K562 (cell line): ENCODE measurements around the gene TNFSF11. TPM values are rescaled to one million over a fixed set of nuclear protein-coding genes. Genes with fewer than 3 reads are reported as not detected.

Experiments
- ATAC-seq: fragments of 200-7000 bp; cut with Tn5 transposase; 3 replicates; pipeline ENCODE4 v1.9.1; 2020; ENCODE audit warnings: moderate library complexity
- BruUV-seq: library from RNA; stranded (reverse); fragments of 400-500 nt; replicated peaks from 2 replicates; lab custom pipeline; 2021; lab: Mats Ljungman, UMichigan
- CTCF ChIA-PET: fragments of 300-600 bp; formaldehyde crosslinking; extraction: SDS; loops from one replicate; lab custom pipeline; 2021; ENCODE audit warnings: low intra/inter-chr PET ratio; lab: Yijun Ruan, JAX
- POLR2A ChIA-PET: fragments of 300-600, 350-650 bp; sonication (Branson Sonifier 250); formaldehyde crosslinking; extraction: SDS; loops from one replicate; lab custom pipeline; 2021; ENCODE audit warnings: antibody characterized with exemption, inconsistent platforms; lab: Yijun Ruan, JAX
- DNase-seq, 4 experiments: peaks; one replicate each; pipeline versions ENCODE4 v3.0.0 to v3.0.0-alpha.2; 2011 to 2018; ENCODE audit warnings: low spot score in 3 of 4, mixed read lengths in 3 of 4; ENCODE audit errors: extremely low read depth in 1 of 4
- FAIRE-seq: peaks from 2 replicates; lab custom pipeline; 2011; peaks lifted over from hg19 to GRCh38; lab: Jason Lieb, UNC
- H2AFZ ChIP-seq: 2 replicates; pipeline ENCODE4 v1.6.0; 2011; ENCODE audit warnings: low read depth, low read length, control low read depth, inconsistent platforms
- H3K27ac ChIP-seq: fragments of 200-600 bp; 3 replicates; pipeline ENCODE4 v1.8.0; 2011; ENCODE audit warnings: low read depth, mild to moderate bottlenecking, control low read depth, inconsistent platforms, low read length, moderate library complexity, mixed read lengths; ENCODE audit errors: extremely low read depth
- H3K27me3 ChIP-seq, 2 experiments: fragments of 300-600 bp in 1 of 2; 2 replicates in 1 of 2; 3 replicates in 1 of 2; pipeline versions ENCODE4 v1.6.0 to v1.8.0; 2011; ENCODE audit warnings: inconsistent platforms in 2 of 2, low read length in 2 of 2, mild to moderate bottlenecking in 1 of 2, mixed read lengths in 1 of 2, moderate library complexity in 1 of 2; ENCODE audit not compliant: control insufficient read depth in 2 of 2, insufficient read depth in 2 of 2
- H3K36me3 ChIP-seq: fragments of 300-600 bp; 3 replicates; pipeline ENCODE4 v1.8.0; 2011; ENCODE audit warnings: mild to moderate bottlenecking, low read length, inconsistent platforms; ENCODE audit not compliant: control insufficient read depth, insufficient read depth
- H3K4me1 ChIP-seq, 2 experiments: fragments of 200-600 bp in 1 of 2; replicated peaks in 1 of 2; 2 replicates in 1 of 2; 3 replicates in 1 of 2; pipeline versions ENCODE4 v1.5.1 to v1.8.0; 2011; ENCODE audit warnings: inconsistent platforms in 2 of 2, low read length in 2 of 2, mild to moderate bottlenecking in 1 of 2, mixed read lengths in 1 of 2, moderate library complexity in 1 of 2; ENCODE audit not compliant: control insufficient read depth in 2 of 2, insufficient read depth in 2 of 2
- H3K4me2 ChIP-seq: 2 replicates; pipeline ENCODE4 v1.6.1; 2011; ENCODE audit warnings: low read length, control low read depth, inconsistent platforms, mixed read lengths; ENCODE audit not compliant: insufficient read depth
- H3K4me3 ChIP-seq: fragments of 200-600 bp; sonication (generic), shearing (Covaris generic); 2 replicates; pipeline ENCODE4 v1.5.1; 2016; ENCODE audit warnings: control low read depth, inconsistent platforms
- H3K79me2 ChIP-seq: fragments of 200-600 bp; 3 replicates; pipeline ENCODE4 v1.8.0; 2011; ENCODE audit warnings: low read length, inconsistent platforms; ENCODE audit not compliant: control insufficient read depth, insufficient read depth
- H3K9ac ChIP-seq, 2 experiments: 2 replicates each; pipeline versions ENCODE4 v1.6.0 to v1.6.1; 2011; ENCODE audit warnings: low read depth in 2 of 2, low read length in 2 of 2, control low read depth in 1 of 2, inconsistent platforms in 1 of 2, mild to moderate bottlenecking in 1 of 2, mixed read lengths in 1 of 2; ENCODE audit not compliant: insufficient read depth in 1 of 2
- H3K9me1 ChIP-seq: one replicate; pipeline ENCODE4 v1.6.0; 2011; ENCODE audit warnings: inconsistent platforms, mild to moderate bottlenecking, low read length, moderate library complexity; ENCODE audit not compliant: control insufficient read depth, insufficient read depth
- H3K9me3 ChIP-seq: replicated peaks from 2 replicates; pipeline ENCODE4 v1.5.1; 2011; ENCODE audit warnings: low read depth, low read length, inconsistent platforms; ENCODE audit not compliant: control insufficient read depth, insufficient read depth
- H4K20me1 ChIP-seq: replicated peaks from 2 replicates; pipeline ENCODE4 v1.6.1; 2011; ENCODE audit warnings: low read length, inconsistent platforms, mixed read lengths; ENCODE audit not compliant: control insufficient read depth, insufficient read depth
- BHLHE40 ChIP-seq: IDR thresholded peaks from 2 replicates; pipeline ENCODE4 v1.6.1; 2011; ENCODE audit warnings: low read length, improper control_type of control experiment
- CAMTA2 ChIP-seq: fragments of 250-450 bp; sonication (Bioruptor Pico); conservative IDR thresholded peaks from 2 replicates; pipeline ENCODE4 v1.5.1; 2022
- DDX20 ChIP-seq: fragments of 450-650 bp; IDR thresholded peaks from 2 replicates; pipeline ENCODE4 v1.6.1; 2016; ENCODE audit warnings: missing genetic modification characterization, low read depth, mild to moderate bottlenecking, missing compliant biosample characterization, moderate library complexity
- ETV5 ChIP-seq: sonication (generic); formaldehyde crosslinking; IDR thresholded peaks from 2 replicates; pipeline ENCODE4 v1.4.0; 2020; ENCODE audit warnings: low read depth, mild to moderate bottlenecking, missing genetic modification reagents
- EZH2 ChIP-seq: IDR thresholded peaks from 2 replicates; pipeline ENCODE4 v1.6.1; 2012; ENCODE audit warnings: low read depth, mild to moderate bottlenecking, inconsistent platforms, low read length, borderline replicate concordance
- JUND ChIP-seq, 2 experiments: IDR thresholded peaks; 2 replicates in 1 of 2; 3 replicates in 1 of 2; pipeline ENCODE4 v1.6.1; 2011; ENCODE audit warnings: borderline replicate concordance in 2 of 2, low read depth in 2 of 2, low read length in 2 of 2, improper control_type of control experiment in 1 of 2, missing biosample characterization in 1 of 2, missing genetic modification characterization in 1 of 2, missing genetic modification reagents in 1 of 2
- KAT2B ChIP-seq: IDR thresholded peaks from one replicate; pipeline ENCODE4 v1.6.1; 2012; ENCODE audit warnings: low read depth, mild to moderate bottlenecking, control low read depth, inconsistent platforms, low read length, moderate library complexity
- RB1 ChIP-seq: fragments of 450-650 bp; IDR thresholded peaks from 2 replicates; pipeline ENCODE4 v1.6.1; 2017; ENCODE audit warnings: low read depth, mild to moderate bottlenecking
- ZFP36 ChIP-seq: fragments of 150-350 bp; IDR thresholded peaks from 2 replicates; pipeline ENCODE4 v1.6.1; 2018; ENCODE audit warnings: low read length, low read depth; ENCODE audit not compliant: partially characterized antibody
- ZNF668 ChIP-seq: fragments of 250-450 bp; sonication (Bioruptor Pico); IDR thresholded peaks from 2 replicates; pipeline ENCODE4 v1.8.0; 2022; ENCODE audit warnings: mild to moderate bottlenecking, inconsistent platforms
- WGBS: fragments of 100-300 bp; shearing (Covaris generic); methylation state at CpG from one replicate; pipeline ENCODE4 v1.1.6; 2016; ENCODE audit warnings: low coverage, mixed read lengths; ENCODE audit not compliant: insufficient coverage; ENCODE audit errors: missing lambda C conversion rate; 5-methylcytosine and 5-hydroxymethylcytosine counted together
- in situ Hi-C: fragments of 300-500 bp; cut with MboI; formaldehyde crosslinking; loops from 4 replicates; pipeline ENCODE4 v1.15.0; 2018; ENCODE audit warnings: inconsistent platforms, mixed read lengths
- intact Hi-C: fragments of 100-400 bp; cut with micrococcal nuclease; formaldehyde crosslinking; loops from 2 replicates; pipeline ENCODE4 v1.14.2; 2022
- polyA plus RNA-seq, 8 experiments: library from polyadenylated mRNA; depleted of rRNA in 4 of 8; stranded (reverse) in 5 of 8; unstranded in 3 of 8; fragments of >200 nt; fragmentation: Nextera tagmentation in 2 of 8; fragmentation: Illumina TruSeq in 1 of 8; extraction: Ambion mirVana in 2 of 8; extraction: Trizol in 1 of 8; gene quantifications; 2 replicates each; pipeline versions ENCODE4 v1.2.1 to v1.2.3, GENCODE V29; 2011 to 2014; ENCODE audit warnings: inconsistent platforms in 1 of 8, missing spikeins in 1 of 8
- total RNA-seq, 7 experiments: library from RNA; depleted of rRNA in 6 of 7; stranded (reverse); fragments of >200 nt in 6 of 7; fragmentation: Illumina TruSeq in 2 of 7; extraction: Trizol in 2 of 7; gene quantifications; 2 replicates each; pipeline versions ENCODE4 v1.2.1 to v1.2.3, GENCODE V29; 2011 to 2021; ENCODE audit warnings: low replicate concordance in 1 of 7
- TF ChIP-seq, protein P1 (sequence below): sonication (generic); formaldehyde crosslinking; IDR thresholded peaks from 2 replicates; pipeline ENCODE4 v1.5.0; 2020; ENCODE audit warnings: missing genetic modification reagents

The TNFSF11 gene
- total and polyA plus RNA-seq, 9 of the 15 experiments (the other 6 are each of a cell fraction or from before 2014, with no cell fraction given) = not detected

DNA sequence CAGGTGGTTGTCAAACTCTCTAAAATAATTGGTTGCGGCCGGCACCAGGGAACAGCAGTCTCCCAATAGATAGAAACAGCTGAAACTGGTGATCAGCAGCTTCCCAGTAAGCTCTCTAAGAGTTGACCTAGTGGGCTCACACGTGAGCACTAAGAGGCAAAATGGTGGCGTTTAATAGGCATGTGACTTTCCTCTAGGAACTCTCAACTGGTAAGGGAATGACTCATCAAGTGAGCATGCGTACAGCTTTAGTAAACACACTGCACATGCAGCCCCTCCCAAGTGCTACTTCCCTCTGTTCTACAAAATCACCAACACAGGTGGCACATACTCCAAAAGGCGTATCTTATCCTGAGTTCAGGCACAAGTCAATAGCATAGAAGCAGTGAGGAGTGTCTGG, 41.7 kb downstream of the TNFSF11 start:
- H3K9me3 ChIP-seq = no peaks in the 10 kb centered on the region
- no peak overlapping the region for H3K9ac ChIP-seq
- H3K4me3 ChIP-seq = no peak overlapping the region
- no peaks in the 10 kb centered on the region for H3K9me1 ChIP-seq
- peak overlapping the region; percentile 63; the same call in 1 of the 2 replicates for H2AFZ ChIP-seq
- H3K27me3 ChIP-seq = no peaks in the 10 kb centered on the region
- H3K27ac ChIP-seq = no peak overlapping the region
- ATAC-seq (peak; percentile 37; the same call in 2 of the 3 replicates), FAIRE-seq (no peak), DNase-seq (peak in 1 of 4 experiments; percentile 6)
- intact Hi-C loops (no loop called here), in situ Hi-C loops (no loop called here)
- 2% methylated on average over 6 of the region's 6 CpGs for WGBS
- 0 out of 2 replicates have a peak overlapping the region, but pooled peaks have one; percentile 25 for H3K4me2 ChIP-seq
- H4K20me1 ChIP-seq = no peaks in the 10 kb centered on the region
- BruUV-seq = no TSS peak
- POLR2A ChIA-PET = interaction anchor here (0.6 kb wide), 1 partner anchor 1289 kb away, joined by 3 read pairs; no protein-coding TSS in a partner anchor
- no peaks in the 10 kb centered on the region for H3K36me3 ChIP-seq
- CTCF ChIA-PET = no interaction called here
- H3K4me1 ChIP-seq = no peaks in the 10 kb centered on the region; a peak in 1 of 5 replicates
- H3K79me2 ChIP-seq = no peaks in the 10 kb centered on the region
- TF ChIP-seq RB1 (no peak), EZH2 (no peak), DDX20 (tag) (no peak), JUND (IDR thresholded peaks at IDR 0.05; ENCODE audit: borderline replicate concordance, low read depth, low read length) (peak; percentile 74; the same call in 1 of the 2 replicates), JUND (tag; IDR thresholded peaks at IDR 0.05; ENCODE audit: borderline replicate concordance, low read depth, low read length) (peak; percentile 63; the same call in 2 of the 3 replicates), ZFP36 (no peak), CAMTA2 (CRISPR knock-in tag) (no peak), ETV5 (no peak), KAT2B (no peak), ZNF668 (CRISPR knock-in tag) (no peak), BHLHE40 (0 out of 2 replicates have a peak, but pooled peaks have one; percentile 43)
- TF ChIP-seq, protein P1, sequence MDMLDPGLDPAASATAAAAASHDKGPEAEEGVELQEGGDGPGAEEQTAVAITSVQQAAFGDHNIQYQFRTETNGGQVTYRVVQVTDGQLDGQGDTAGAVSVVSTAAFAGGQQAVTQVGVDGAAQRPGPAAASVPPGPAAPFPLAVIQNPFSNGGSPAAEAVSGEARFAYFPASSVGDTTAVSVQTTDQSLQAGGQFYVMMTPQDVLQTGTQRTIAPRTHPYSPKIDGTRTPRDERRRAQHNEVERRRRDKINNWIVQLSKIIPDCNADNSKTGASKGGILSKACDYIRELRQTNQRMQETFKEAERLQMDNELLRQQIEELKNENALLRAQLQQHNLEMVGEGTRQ (CRISPR knock-in tag) = peak; percentile 14; the same call in 1 of the 2 replicates
